ENCODE data around the gene TEDC2.

- no peak for TF ChIP-seq EZH2phosphoT487 (IDR thresholded peaks at IDR 0.05; ENCODE audit: borderline replicate concordance, low read depth, low read length)
- no peak for TF ChIP-seq CTCF (conservative IDR thresholded peaks at IDR 0.05; ENCODE audit: low read length)
Measured at GRCh38 chr16:2436110-2436509, 23.8 kb upstream of the TEDC2 start.
